Transverse colon (tissue), 4 donors: Measurements from ENCODE around the gene CHCHD10.

ENCODE experiments used
- EP300 ChIP-seq: sonication (generic); formaldehyde crosslinking; IDR thresholded peaks from one replicate; pipeline ENCODE4 v1.6.1; 2017; ENCODE audit warnings: antibody characterized with exemption, low read depth
- POLR2A ChIP-seq: fragments of 450-650 bp; IDR thresholded peaks from one replicate; pipeline ENCODE4 v1.6.1; 2016; ENCODE audit warnings: antibody characterized with exemption, mild to moderate bottlenecking, moderate library complexity
- POLR2AphosphoS5 ChIP-seq, 3 donors: sonication (generic); formaldehyde crosslinking; IDR thresholded peaks; one replicate each; pipeline ENCODE4 v1.6.1; 2016; ENCODE audit warnings: antibody characterized with exemption in 3 of 3
- TF ChIP-seq, protein P1 (sequence below), 5 experiments: fragments of 200-600 bp in 3 of 5; fragments of 450-650 bp in 2 of 5; sonication (generic) in 3 of 5; IDR thresholded peaks; 1 replicate in 2 of 5; 2 replicates in 3 of 5; pipeline ENCODE4 v1.5.1; 2016 to 2017; ENCODE audit warnings: antibody characterized with exemption in 5 of 5, inconsistent platforms in 3 of 5, mild to moderate bottlenecking in 2 of 5, moderate library complexity in 1 of 5

DNA sequence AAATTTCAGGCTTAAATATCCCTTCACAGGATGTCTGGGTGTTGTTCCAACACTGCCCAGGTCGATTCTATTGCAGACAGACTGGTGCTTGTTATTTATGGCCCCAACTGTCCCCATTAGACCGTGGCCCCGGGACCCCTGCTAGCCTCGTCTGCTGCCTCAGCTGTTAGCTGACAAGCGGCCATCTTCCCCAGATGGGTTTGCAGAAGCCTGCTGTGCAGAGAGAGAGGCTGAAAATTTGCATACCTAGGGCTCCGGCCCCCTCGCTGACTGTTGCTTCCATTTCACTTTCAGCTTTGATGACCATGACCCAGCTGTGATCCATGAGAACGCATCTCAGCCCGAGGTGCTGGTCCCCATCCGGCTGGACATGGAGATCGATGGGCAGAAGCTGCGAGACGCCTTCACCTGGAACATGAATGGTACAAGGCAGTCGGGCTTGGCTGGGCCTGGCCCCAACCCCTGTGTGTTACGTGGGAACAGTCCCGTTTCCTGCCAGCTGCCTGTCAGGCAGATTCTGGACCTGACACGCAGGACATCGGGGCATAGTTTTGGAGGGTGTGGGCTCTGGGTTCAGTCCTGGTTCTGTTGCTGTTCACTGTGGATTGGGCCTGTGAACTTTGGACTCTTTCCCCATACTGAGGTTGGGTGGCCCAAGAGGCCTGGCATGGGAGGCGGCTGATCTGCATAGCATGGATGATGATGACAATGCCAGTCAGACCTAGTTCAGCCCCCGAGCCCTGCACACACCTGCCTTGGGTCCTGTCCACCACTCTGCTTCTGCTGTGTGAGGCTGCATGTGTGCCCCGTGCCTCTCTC is 35.4 kb upstream of the CHCHD10 start:
- TF ChIP-seq POLR2A (no peak), POLR2AphosphoS5 (IDR thresholded peaks at IDR 0.05) (peak in 1 of 3 donors; percentile 30), EP300 (no peak)
- TF ChIP-seq, protein P1, sequence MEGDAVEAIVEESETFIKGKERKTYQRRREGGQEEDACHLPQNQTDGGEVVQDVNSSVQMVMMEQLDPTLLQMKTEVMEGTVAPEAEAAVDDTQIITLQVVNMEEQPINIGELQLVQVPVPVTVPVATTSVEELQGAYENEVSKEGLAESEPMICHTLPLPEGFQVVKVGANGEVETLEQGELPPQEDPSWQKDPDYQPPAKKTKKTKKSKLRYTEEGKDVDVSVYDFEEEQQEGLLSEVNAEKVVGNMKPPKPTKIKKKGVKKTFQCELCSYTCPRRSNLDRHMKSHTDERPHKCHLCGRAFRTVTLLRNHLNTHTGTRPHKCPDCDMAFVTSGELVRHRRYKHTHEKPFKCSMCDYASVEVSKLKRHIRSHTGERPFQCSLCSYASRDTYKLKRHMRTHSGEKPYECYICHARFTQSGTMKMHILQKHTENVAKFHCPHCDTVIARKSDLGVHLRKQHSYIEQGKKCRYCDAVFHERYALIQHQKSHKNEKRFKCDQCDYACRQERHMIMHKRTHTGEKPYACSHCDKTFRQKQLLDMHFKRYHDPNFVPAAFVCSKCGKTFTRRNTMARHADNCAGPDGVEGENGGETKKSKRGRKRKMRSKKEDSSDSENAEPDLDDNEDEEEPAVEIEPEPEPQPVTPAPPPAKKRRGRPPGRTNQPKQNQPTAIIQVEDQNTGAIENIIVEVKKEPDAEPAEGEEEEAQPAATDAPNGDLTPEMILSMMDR (IDR thresholded peaks at IDR 0.05) = no peak
